HG03457 (cell line): Measurements from ENCODE around the gene PAPOLA.

Experiments
- ATAC-seq: cut with Tn5 transposase; IDR thresholded peaks from one replicate; pipeline ENCODE4 v1.9.1; 2021; ENCODE audit warnings: moderate number of reproducible peaks; ENCODE audit not compliant: unreplicated experiment

The PAPOLA gene

GRCh38 chr14:96584907-96585671 lies 82.9 kb downstream of the PAPOLA start:
- no peak for ATAC-seq

GRCh38 chr14:96585672-96586013 lies 83.5 kb downstream of the PAPOLA start:
- no peak for ATAC-seq

GRCh38 chr14:96586056-96586455 lies 83.9 kb downstream of the PAPOLA start:
- no peak for ATAC-seq

GRCh38 chr14:96586921-96587822 lies 85.0 kb downstream of the PAPOLA start:
- no peak for ATAC-seq

GRCh38 chr14:96587823-96588385 lies 85.7 kb downstream of the PAPOLA start:
- ATAC-seq = no peak

GRCh38 chr14:96588410-96589257 lies 86.5 kb downstream of the PAPOLA start:
- no peak for ATAC-seq

- ATAC-seq = no peak
Observed at GRCh38 chr14:96589577-96589976, 87.4 kb downstream of the PAPOLA start.

- ATAC-seq = no peak
Observed at GRCh38 chr14:96590190-96590864, 88.1 kb downstream of the PAPOLA start.

GRCh38 chr14:96592591-96593386 lies 90.6 kb downstream of the PAPOLA start:
- ATAC-seq = peak; percentile 74

- ATAC-seq = no peak
Observed at GRCh38 chr14:96594961-96595360, 92.8 kb downstream of the PAPOLA start.

- no peak for ATAC-seq
Observed at GRCh38 chr14:96597680-96598079, 95.5 kb downstream of the PAPOLA start.

- ATAC-seq = no peak
Observed at GRCh38 chr14:96598332-96598928, 96.2 kb downstream of the PAPOLA start.

- ATAC-seq = no peak
Observed at GRCh38 chr14:96599076-96599475, 96.9 kb downstream of the PAPOLA start.

- no peak for ATAC-seq
Observed at GRCh38 chr14:96602186-96602585, 100.0 kb downstream of the PAPOLA start.

- no peak for ATAC-seq
Observed at GRCh38 chr14:96603350-96604255, 101.4 kb downstream of the PAPOLA start.

GRCh38 chr14:96614481-96614881 lies 112.3 kb downstream of the PAPOLA start:
- ATAC-seq = no peak

- ATAC-seq = no peak
Observed at GRCh38 chr14:96616161-96616721, 114.1 kb downstream of the PAPOLA start.
